Body of pancreas (tissue), 4 donors: Measurements from ENCODE around the gene PI16. TPM values are rescaled to one million over a fixed set of nuclear protein-coding genes. Genes with fewer than 3 reads are reported as not detected.

Source experiments
- ATAC-seq: fragments of 150-250 bp; one replicate; pipeline ENCODE4 v1.9.1; 2016
- DNase-seq, 4 donors: peaks; one replicate each; pipeline ENCODE4 v3.0.0-alpha.2; 2019
- H3K27ac ChIP-seq, 4 donors: fragments of 200-600 bp; sonication (generic); 1 replicate in 3 of 4; 2 replicates in 1 of 4; pipeline versions ENCODE4 v1.5.1 to v1.6.1; 2016 to 2019; ENCODE audit warnings: mild to moderate bottlenecking in 1 of 4, mixed read lengths in 1 of 4, moderate library complexity in 1 of 4
- H3K27me3 ChIP-seq, 2 donors: fragments of 200-600 bp; sonication (generic); one replicate each; pipeline ENCODE4 v1.6.0; 2016; ENCODE audit warnings: mild to moderate bottlenecking in 1 of 2
- H3K36me3 ChIP-seq, 2 donors: fragments of 200-600 bp; sonication (generic); replicated peaks in 1 of 2; 2 replicates each; pipeline ENCODE4 v1.5.1; 2016; ENCODE audit warnings: low read depth in 2 of 2; ENCODE audit not compliant: insufficient read depth in 1 of 2
- H3K4me1 ChIP-seq: fragments of 200-600 bp; sonication (generic); one replicate; pipeline ENCODE4 v1.6.0; 2016
- H3K4me3 ChIP-seq, 2 donors: fragments of 200-600 bp; sonication (generic); 1 replicate in 1 of 2; 2 replicates in 1 of 2; pipeline ENCODE4 v1.5.1; 2016 to 2019
- H3K9me3 ChIP-seq, 3 donors: fragments of 200-600 bp; sonication (generic); 1 replicate in 2 of 3; 2 replicates in 1 of 3; pipeline ENCODE4 v1.5.1; 2016
- POLR2A ChIP-seq, 3 donors: fragments of 450-650 bp; IDR thresholded peaks; one replicate each; pipeline ENCODE4 v1.6.1; 2016; ENCODE audit warnings: antibody characterized with exemption in 3 of 3, mild to moderate bottlenecking in 2 of 3
- WGBS, 2 donors: methylation state at CpG; one replicate each; pipeline ENCODE4 v1.1.5; 2017; 5-methylcytosine and 5-hydroxymethylcytosine counted together
- intact Hi-C: fragments of 100-400 bp; cut with DNase I; formaldehyde crosslinking; loops from one replicate; pipeline ENCODE4 v1.15.1; 2023
- total RNA-seq, 2 donors: library from RNA; depleted of rRNA; stranded (reverse); fragments of >200 nt; gene quantifications; one replicate each; pipeline ENCODE4 v1.1.0, GENCODE V29; 2016
- TF ChIP-seq, protein P1 (sequence below), 7 experiments: fragments of 450-650 bp in 4 of 7; fragments of 200-600 bp in 3 of 7; sonication (generic) in 3 of 7; IDR thresholded peaks; one replicate each; pipeline ENCODE4 v1.5.1; 2016 to 2019; ENCODE audit warnings: antibody characterized with exemption in 7 of 7

Gene PI16
- total RNA-seq, 2 donors from 2014 or later, result 0.33 to 3.1 TPM

DNA sequence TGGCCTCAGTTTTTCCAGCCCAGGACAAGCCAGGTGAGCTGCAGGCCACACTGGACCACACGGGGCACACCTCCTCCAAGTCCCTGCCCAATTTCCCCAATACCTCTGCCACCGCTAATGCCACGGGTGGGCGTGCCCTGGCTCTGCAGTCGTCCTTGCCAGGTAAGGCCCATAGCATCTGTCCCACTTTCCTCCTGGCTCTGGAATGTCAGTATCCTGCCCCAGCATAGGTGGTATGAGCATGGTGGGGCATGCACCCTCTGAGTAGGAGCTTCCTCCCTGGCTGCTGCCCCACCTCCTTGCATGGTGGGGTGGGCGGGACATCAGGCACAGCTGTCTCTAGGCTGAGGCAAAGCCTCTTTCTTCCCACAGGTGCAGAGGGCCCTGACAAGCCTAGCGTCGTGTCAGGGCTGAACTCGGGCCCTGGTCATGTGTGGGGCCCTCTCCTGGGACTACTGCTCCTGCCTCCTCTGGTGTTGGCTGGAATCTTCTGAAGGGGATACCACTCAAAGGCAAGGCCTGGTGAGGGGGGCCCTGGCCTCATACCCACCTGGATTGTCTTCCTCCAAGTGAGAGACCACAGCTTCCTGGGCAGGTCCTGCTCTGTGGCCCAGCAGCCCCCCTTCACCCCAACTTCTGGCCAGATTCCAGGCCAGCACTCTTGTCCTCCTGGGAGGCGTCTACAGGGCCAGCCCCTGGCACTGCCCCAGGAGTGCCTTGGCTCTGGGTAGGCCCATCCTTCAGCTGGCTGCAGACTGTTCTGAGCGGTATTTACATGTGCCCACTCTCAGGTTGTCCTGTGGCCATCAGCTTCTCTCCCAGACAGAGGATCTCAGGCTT, 9.1 kb downstream of the PI16 start:
- peaks cover 10% of the 10 kb centered on the region for H3K4me1 ChIP-seq
- peaks cover 4 to 8% of the 10 kb centered on the region in 2 donors for H3K36me3 ChIP-seq
- WGBS, 2 donors, result 37 to 46% methylated on average over 2 to 11 of the region's 11 CpGs
- peak overlapping the region in 1 of 4 donors; percentile 48 for H3K27ac ChIP-seq
- intact Hi-C loops, result no loop called here
- H3K4me3 ChIP-seq, result no peak overlapping the region
- no peaks in the 10 kb centered on the region for H3K9me3 ChIP-seq
- DNase-seq (peak in 3 of 4 donors; percentile 49 to 78 (median 65)), ATAC-seq (peak; percentile 39)
- H3K27me3 ChIP-seq, result no peaks in the 10 kb centered on the region
- TF ChIP-seq POLR2A (IDR thresholded peaks at IDR 0.05), result no peak
- TF ChIP-seq, protein P1, sequence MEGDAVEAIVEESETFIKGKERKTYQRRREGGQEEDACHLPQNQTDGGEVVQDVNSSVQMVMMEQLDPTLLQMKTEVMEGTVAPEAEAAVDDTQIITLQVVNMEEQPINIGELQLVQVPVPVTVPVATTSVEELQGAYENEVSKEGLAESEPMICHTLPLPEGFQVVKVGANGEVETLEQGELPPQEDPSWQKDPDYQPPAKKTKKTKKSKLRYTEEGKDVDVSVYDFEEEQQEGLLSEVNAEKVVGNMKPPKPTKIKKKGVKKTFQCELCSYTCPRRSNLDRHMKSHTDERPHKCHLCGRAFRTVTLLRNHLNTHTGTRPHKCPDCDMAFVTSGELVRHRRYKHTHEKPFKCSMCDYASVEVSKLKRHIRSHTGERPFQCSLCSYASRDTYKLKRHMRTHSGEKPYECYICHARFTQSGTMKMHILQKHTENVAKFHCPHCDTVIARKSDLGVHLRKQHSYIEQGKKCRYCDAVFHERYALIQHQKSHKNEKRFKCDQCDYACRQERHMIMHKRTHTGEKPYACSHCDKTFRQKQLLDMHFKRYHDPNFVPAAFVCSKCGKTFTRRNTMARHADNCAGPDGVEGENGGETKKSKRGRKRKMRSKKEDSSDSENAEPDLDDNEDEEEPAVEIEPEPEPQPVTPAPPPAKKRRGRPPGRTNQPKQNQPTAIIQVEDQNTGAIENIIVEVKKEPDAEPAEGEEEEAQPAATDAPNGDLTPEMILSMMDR (IDR thresholded peaks at IDR 0.05), result no peak

DNA sequence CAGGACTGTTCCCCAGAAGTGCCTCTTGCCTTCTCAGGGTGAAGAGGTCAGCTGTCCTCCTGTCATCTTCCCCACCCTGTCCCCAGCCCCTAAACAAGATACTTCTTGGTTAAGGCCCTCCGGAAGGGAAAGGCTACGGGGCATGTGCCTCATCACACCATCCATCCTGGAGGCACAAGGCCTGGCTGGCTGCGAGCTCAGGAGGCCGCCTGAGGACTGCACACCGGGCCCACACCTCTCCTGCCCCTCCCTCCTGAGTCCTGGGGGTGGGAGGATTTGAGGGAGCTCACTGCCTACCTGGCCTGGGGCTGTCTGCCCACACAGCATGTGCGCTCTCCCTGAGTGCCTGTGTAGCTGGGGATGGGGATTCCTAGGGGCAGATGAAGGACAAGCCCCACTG, 9.8 kb downstream of the PI16 start:
- Histone ChIP-seq H3K9me3 (no peaks in the 10 kb centered on the region), H3K36me3 (peaks cover 11 to 13% of the 10 kb centered on the region in 2 donors), H3K27ac (no peak overlapping the region), H3K4me1 (peaks cover 10% of the 10 kb centered on the region), H3K27me3 (no peaks in the 10 kb centered on the region), H3K4me3 (no peak overlapping the region)
- DNase-seq (no peak), ATAC-seq (no peak)
- TF ChIP-seq, protein P1 (IDR thresholded peaks at IDR 0.05), result no peak
- TF ChIP-seq POLR2A (IDR thresholded peaks at IDR 0.05), result no peak
- WGBS, 2 donors, result 79 to 89% methylated on average over 3 to 4 of the region's 6 CpGs
- intact Hi-C loops, result no loop called here

DNA sequence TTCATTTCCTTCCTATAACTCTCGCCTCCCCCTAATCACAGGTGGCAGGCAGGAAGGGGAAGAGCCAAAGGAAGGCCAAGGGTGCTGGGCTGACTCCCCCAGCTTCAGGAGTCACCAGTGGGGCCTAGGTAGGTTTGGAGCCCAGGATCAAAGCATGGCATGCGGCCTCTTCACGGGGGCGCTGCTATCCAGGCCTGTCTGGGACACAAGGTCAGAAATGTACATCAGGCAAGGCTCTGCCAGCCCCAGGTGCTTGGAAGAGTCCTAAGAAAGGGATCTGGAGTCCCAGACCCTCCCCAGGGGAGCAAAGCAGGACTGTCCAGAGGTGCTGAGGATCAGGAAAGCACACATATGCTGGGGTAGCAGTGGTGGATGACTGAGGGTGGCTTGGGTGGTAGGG, 10.4 kb downstream of the PI16 start:
- 84 to 100% methylated on average over 2 to 4 of the region's 4 CpGs for WGBS, 2 donors
- no peaks in the 10 kb centered on the region for H3K27me3 ChIP-seq
- no peaks in the 10 kb centered on the region for H3K9me3 ChIP-seq
- TF ChIP-seq, protein P1 (IDR thresholded peaks at IDR 0.05), result no peak
- TF ChIP-seq POLR2A (IDR thresholded peaks at IDR 0.05), result no peak
- intact Hi-C loops, result no loop called here
- peaks cover 11% of the 10 kb centered on the region for H3K4me1 ChIP-seq
- H3K4me3 ChIP-seq, result no peak overlapping the region
- ATAC-seq (no peak), DNase-seq (no peak)
- H3K27ac ChIP-seq, result no peak overlapping the region
- H3K36me3 ChIP-seq, result peaks cover 16% of the 10 kb centered on the region in 2 donors

DNA sequence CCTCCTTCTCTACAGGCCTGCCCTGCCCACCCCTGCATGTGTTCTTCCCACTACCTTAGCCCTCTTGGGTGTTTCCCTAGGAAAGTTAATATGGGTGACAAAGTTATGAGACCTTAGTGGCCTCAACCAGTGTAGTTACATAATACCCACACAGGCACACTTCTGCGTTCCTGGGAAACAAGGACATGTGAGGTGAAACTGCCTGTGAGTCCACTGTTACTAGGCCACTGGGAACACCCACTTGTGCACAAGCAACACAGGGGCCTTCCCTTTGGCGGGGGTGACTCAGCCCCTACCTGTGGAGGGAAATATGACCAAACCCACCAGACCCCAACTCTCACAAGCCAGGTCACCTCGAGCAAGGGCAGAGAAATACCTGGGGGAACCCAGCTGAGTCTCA, 12.8 kb downstream of the PI16 start:
- H3K27ac ChIP-seq, result no peak overlapping the region
- H3K4me3 ChIP-seq, result no peak overlapping the region
- ATAC-seq, result no peak
- H3K27me3 ChIP-seq, result no peaks in the 10 kb centered on the region
- intact Hi-C loops, result no loop called here
- H3K36me3 ChIP-seq, result peaks cover 24 to 33% of the 10 kb centered on the region in 2 donors
- TF ChIP-seq, protein P1 (IDR thresholded peaks at IDR 0.05), result no peak
- TF ChIP-seq POLR2A (IDR thresholded peaks at IDR 0.05), result no peak
- no peak for DNase-seq
- WGBS, 2 donors, result 84 to 89% methylated on average over 3 of the region's 3 CpGs
- no peaks in the 10 kb centered on the region for H3K9me3 ChIP-seq
- H3K4me1 ChIP-seq, result peaks cover 13% of the 10 kb centered on the region

DNA sequence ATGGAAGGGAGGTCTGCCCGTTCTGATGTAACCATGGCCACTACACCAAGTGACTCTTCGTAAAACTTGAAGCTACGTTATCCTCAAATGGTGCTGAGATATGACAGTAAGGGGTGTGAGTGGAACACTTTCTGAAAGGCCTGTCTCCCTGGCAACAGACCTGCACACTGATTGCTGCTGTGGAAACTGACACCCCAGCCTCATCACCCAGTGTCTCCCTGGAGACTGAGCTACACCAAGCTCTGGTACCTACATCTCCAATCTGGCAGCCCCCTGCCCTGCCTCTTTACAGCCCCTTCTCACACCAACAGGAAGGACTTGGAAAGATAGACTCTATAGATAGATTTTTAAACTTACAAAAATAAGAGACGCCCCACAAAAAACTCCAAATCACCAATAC, 13.2 kb downstream of the PI16 start:
- peaks cover 13% of the 10 kb centered on the region for H3K4me1 ChIP-seq
- DNase-seq (no peak), ATAC-seq (no peak)
- 82 to 93% methylated on average over 4 of the region's 4 CpGs for WGBS, 2 donors
- H3K27me3 ChIP-seq, result no peaks in the 10 kb centered on the region
- no peak for TF ChIP-seq POLR2A (IDR thresholded peaks at IDR 0.05)
- TF ChIP-seq, protein P1 (IDR thresholded peaks at IDR 0.05), result no peak
- H3K36me3 ChIP-seq, result peaks cover 28 to 37% of the 10 kb centered on the region in 2 donors
- H3K4me3 ChIP-seq, result no peak overlapping the region
- no peaks in the 10 kb centered on the region for H3K9me3 ChIP-seq
- H3K27ac ChIP-seq, result no peak overlapping the region
- intact Hi-C loops, result no loop called here
